Smooth muscle cell (in vitro differentiated cells): ENCODE results near the gene CABLES1. TPM values are rescaled to one million over a fixed set of nuclear protein-coding genes. Genes with fewer than 3 reads are reported as not detected.
"Not testable (repeated sequence)": the region's sequence is repeated elsewhere in the genome, so short reads cannot be mapped to it uniquely, and the experiment has no call there.

Source experiments
- DNase-seq: peaks from one replicate; lab custom pipeline; 2025; ENCODE audit not compliant: unreplicated experiment; lab: John Stamatoyannopoulos, UW
- H2AFZ ChIP-seq: fragments of 200-600 bp; sonication (generic); 2 replicates; pipeline ENCODE4 v1.6.0; 2016; ENCODE audit warnings: antibody characterized with exemption, low read depth, mild to moderate bottlenecking
- H3F3A ChIP-seq: fragments of 200-600 bp; sonication (generic); 2 replicates; pipeline ENCODE4 v1.6.0; 2017; ENCODE audit warnings: antibody characterized with exemption, low read depth
- H3K27ac ChIP-seq: fragments of 200-600 bp; sonication (generic); 2 replicates; pipeline ENCODE4 v1.5.1; 2016; ENCODE audit warnings: low read depth, mild to moderate bottlenecking
- H3K27me3 ChIP-seq: fragments of 200-600 bp; sonication (generic); 2 replicates; pipeline ENCODE4 v1.6.1; 2016; ENCODE audit warnings: low read depth, mild to moderate bottlenecking
- H3K36me3 ChIP-seq: fragments of 200-600 bp; sonication (generic); 2 replicates; pipeline ENCODE4 v1.5.1; 2016; ENCODE audit warnings: low read depth
- H3K4me1 ChIP-seq: fragments of 200-600 bp; sonication (generic); 2 replicates; pipeline ENCODE4 v1.5.1; 2016; ENCODE audit warnings: low read depth
- H3K4me2 ChIP-seq: fragments of 200-600 bp; sonication (generic); 2 replicates; pipeline ENCODE4 v1.6.0; 2016; ENCODE audit warnings: mild to moderate bottlenecking
- H3K4me3 ChIP-seq: fragments of 200-600 bp; sonication (generic); 2 replicates; pipeline ENCODE4 v1.5.1; 2016; ENCODE audit warnings: mild to moderate bottlenecking
- H3K79me2 ChIP-seq: fragments of 200-600 bp; sonication (generic); 2 replicates; pipeline ENCODE4 v1.6.0; 2016; ENCODE audit warnings: low read depth, mild to moderate bottlenecking
- H3K9ac ChIP-seq: fragments of 200-600 bp; sonication (generic); 2 replicates; pipeline ENCODE4 v1.6.0; 2016; ENCODE audit warnings: low read depth
- H3K9me3 ChIP-seq: fragments of 200-600 bp; sonication (generic); replicated peaks from 2 replicates; pipeline ENCODE4 v1.5.1; 2016; ENCODE audit warnings: low read depth
- H4K20me1 ChIP-seq: fragments of 200-600 bp; sonication (generic); 2 replicates; pipeline ENCODE4 v1.6.0; 2016; ENCODE audit warnings: low read depth
- WGBS: methylation state at CpG from one replicate; pipeline ENCODE4 v1.1.7; 2016; ENCODE audit warnings: low lambda C conversion rate; 5-methylcytosine and 5-hydroxymethylcytosine counted together
- polyA plus RNA-seq: library from polyadenylated mRNA; unstranded; fragments of >200 nt; fragmentation: Nextera tagmentation; extraction: Ambion mirVana; gene quantifications from 2 replicates; pipeline ENCODE4 v1.2.1, GENCODE V29; 2016
- total RNA-seq: library from RNA; depleted of rRNA; stranded (reverse); fragments of >200 nt; gene quantifications from 2 replicates; pipeline ENCODE4 v1.2.3, GENCODE V29; 2014
- TF ChIP-seq, protein P1 (sequence below): fragments of 200-600 bp; sonication (generic); IDR thresholded peaks from 2 replicates; pipeline ENCODE4 v1.5.1; 2017; ENCODE audit warnings: borderline replicate concordance, mild to moderate bottlenecking, antibody characterized with exemption; ENCODE audit not compliant: insufficient read depth, poor library complexity, severe bottlenecking

The CABLES1 gene
- total and polyA plus RNA-seq, 2 experiments from 2014 or later = 1.2 to 2.4 TPM

DNA sequence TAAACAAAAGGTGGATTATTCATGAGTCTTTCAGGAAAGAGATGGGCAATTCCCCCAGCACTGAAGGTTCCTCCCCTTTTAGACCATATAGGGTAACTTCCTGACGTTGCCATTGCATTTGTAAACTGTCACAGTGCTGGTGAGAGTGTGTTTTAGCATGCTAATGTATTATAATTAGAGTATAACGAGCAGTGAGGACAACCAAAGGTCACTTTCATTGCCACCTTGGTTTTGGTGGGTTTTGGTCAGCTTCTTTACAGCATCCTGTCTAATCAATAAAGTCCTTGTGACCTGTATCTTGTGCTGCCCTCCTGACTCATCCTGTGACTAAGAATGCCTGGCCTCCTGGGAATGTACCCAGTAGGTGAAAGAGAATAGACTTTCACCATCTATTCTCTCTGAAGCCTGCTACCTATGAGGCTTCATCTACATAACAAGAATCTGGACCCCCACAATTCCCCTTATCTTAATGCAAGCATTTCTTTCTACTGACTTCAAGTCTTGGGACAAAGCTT is 148.7 kb downstream of the CABLES1 start:
- Histone ChIP-seq H3K27ac (peak overlapping the region; percentile 19), H3K79me2 (no peaks in the 10 kb centered on the region), H3K27me3 (no peaks in the 10 kb centered on the region), H3K36me3 (no peaks in the 10 kb centered on the region), H3K9me3 (no peaks in the 10 kb centered on the region), H3K4me2 (no peak overlapping the region), H3K4me1 (peaks cover 14% of the 10 kb centered on the region), H2AFZ (no peak overlapping the region), H3K9ac (no peak overlapping the region), H3K4me3 (no peak overlapping the region), H4K20me1 (no peaks in the 10 kb centered on the region), H3F3A (no peaks in the 10 kb centered on the region)
- WGBS = 32% methylated on average over 2 of the region's 2 CpGs
- DNase-seq = no peak
- TF ChIP-seq, protein P1, sequence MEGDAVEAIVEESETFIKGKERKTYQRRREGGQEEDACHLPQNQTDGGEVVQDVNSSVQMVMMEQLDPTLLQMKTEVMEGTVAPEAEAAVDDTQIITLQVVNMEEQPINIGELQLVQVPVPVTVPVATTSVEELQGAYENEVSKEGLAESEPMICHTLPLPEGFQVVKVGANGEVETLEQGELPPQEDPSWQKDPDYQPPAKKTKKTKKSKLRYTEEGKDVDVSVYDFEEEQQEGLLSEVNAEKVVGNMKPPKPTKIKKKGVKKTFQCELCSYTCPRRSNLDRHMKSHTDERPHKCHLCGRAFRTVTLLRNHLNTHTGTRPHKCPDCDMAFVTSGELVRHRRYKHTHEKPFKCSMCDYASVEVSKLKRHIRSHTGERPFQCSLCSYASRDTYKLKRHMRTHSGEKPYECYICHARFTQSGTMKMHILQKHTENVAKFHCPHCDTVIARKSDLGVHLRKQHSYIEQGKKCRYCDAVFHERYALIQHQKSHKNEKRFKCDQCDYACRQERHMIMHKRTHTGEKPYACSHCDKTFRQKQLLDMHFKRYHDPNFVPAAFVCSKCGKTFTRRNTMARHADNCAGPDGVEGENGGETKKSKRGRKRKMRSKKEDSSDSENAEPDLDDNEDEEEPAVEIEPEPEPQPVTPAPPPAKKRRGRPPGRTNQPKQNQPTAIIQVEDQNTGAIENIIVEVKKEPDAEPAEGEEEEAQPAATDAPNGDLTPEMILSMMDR = no peak

DNA sequence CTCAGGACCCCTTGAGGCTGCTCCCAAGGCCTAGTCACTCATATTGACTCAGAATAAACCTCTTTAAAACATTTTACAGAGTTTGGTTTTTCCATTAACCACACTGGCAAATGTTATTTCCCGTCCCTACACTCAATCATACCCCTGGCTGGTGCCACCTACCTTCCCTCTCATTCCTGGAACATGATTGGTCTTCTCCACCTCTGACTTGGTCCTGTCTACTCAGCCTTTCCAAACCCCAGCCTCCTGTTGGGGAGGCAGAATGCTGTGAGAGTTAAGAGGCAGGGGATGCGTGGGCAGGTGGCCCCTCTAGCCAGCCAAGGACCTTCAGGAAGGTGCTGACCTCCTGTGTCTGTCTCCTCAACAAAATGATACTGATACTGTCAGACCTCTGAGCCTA is 149.3 kb downstream of the CABLES1 start:
- TF ChIP-seq, protein P1 = no peak
- no peak overlapping the region for H3K4me2 ChIP-seq
- no peak overlapping the region for H3K27ac ChIP-seq

DNA sequence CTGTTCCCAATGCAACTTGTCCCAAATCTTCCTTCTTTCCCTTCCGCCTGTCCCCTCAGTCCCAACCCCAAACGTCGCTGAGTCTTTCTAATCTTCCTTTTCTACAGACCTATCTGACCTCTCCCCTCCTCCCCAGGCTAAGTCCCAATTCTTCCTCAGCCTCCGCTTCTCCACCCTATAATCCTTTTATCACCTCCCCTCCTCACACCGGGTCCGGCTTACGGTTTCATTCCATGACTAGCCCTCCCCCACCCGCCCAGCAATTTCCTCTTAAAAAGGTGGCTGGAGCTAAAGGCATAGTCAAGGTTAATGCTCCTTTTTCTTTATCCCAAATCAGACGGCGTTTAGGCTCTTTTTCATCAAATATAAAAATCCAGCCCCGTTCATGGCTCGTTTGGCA is 150.3 kb downstream of the CABLES1 start:
- not testable (repeated sequence) for H3F3A ChIP-seq, H3K4me3 ChIP-seq, H3K9me3 ChIP-seq, H3K4me2 ChIP-seq, DNase-seq, H3K79me2 ChIP-seq, H3K36me3 ChIP-seq, H3K9ac ChIP-seq, H3K27ac ChIP-seq, H2AFZ ChIP-seq, H3K27me3 ChIP-seq, H4K20me1 ChIP-seq
- WGBS = 67% methylated on average over 12 of the region's 12 CpGs
- H3K4me1 ChIP-seq = peaks cover 19% of the 10 kb centered on the region

More for the DNA sequence above, 149.3 kb downstream of the CABLES1 start:
- H3K79me2 ChIP-seq = no peaks in the 10 kb centered on the region
- H3K4me1 ChIP-seq = peaks cover 19% of the 10 kb centered on the region
- no peaks in the 10 kb centered on the region for H3K36me3 ChIP-seq
- WGBS = 88% methylated on average over 2 of the region's 2 CpGs
- H3K4me3 ChIP-seq = no peak overlapping the region
- no peaks in the 10 kb centered on the region for H3F3A ChIP-seq
- no peak overlapping the region for H3K9ac ChIP-seq
- H3K27me3 ChIP-seq = no peaks in the 10 kb centered on the region
- H4K20me1 ChIP-seq = no peaks in the 10 kb centered on the region
- H2AFZ ChIP-seq = no peak overlapping the region
- no peaks in the 10 kb centered on the region for H3K9me3 ChIP-seq
- no peak for DNase-seq

DNA sequence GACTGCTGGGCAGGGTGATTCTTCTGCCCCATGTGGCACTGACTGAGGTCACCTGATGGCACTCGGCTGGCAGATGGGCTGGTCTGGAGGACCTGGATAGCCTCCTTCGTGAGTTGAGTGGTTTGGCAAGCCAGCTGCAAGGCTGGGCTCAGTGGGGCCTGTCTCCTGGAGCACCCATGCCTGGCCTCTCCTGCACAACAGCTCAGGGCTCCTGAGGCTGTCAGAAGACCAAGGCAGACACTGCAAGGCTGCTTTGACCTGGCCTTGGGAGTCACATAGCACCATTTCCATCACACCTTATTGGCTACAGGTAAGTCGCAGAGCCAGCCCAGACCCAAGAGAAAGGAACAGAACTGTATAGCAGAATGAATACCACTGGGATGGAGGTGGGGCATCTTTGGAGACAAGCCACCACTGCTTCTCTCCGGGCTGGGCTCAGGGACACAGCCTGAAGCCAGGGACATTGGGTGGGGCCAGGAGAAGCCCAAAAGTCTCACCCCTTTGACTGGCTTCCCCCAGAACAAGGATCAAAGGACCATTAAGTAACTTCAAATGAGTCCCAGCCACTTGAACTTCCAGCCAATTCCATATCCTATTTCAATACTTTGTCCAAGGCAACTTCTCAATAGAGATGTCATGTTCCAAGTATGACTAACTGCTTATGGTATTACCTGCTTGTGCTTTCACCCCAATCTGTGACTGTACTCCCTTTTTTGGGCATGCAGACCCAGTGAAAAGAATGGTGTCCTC is 156.3 kb downstream of the CABLES1 start:
- no peaks in the 10 kb centered on the region for H3K9me3 ChIP-seq
- no peak overlapping the region for H3K4me2 ChIP-seq
- TF ChIP-seq, protein P1 = no peak
- no peaks in the 10 kb centered on the region for H3K27me3 ChIP-seq
- no peaks in the 10 kb centered on the region for H4K20me1 ChIP-seq
- no peak overlapping the region for H3K9ac ChIP-seq
- H3K4me1 ChIP-seq = peaks cover 5% of the 10 kb centered on the region
- H3K4me3 ChIP-seq = no peak overlapping the region
- H3K79me2 ChIP-seq = no peaks in the 10 kb centered on the region
- no peak for DNase-seq
- 98% methylated on average over 4 of the region's 4 CpGs for WGBS
- H2AFZ ChIP-seq = no peak overlapping the region
- no peak overlapping the region for H3K27ac ChIP-seq
- H3K36me3 ChIP-seq = no peaks in the 10 kb centered on the region
- H3F3A ChIP-seq = no peaks in the 10 kb centered on the region
